Activated naive CD4-positive, alpha-beta T cell treated with anti-CD3 and anti-CD28 coated beads for 36 hours (primary cell): ENCODE measurements around the gene C1QTNF6. TPM values are rescaled to one million over a fixed set of nuclear protein-coding genes. Genes with fewer than 3 reads are reported as not detected.
A peak's percentile ranks its signal among the peaks of the same experiment; 100 is the strongest.

Experiments used
- CTCF ChIA-PET: fragments of 350-600 bp; sonication (Branson Sonifier 250); formaldehyde crosslinking; loops from one replicate; lab custom pipeline; 2021; ENCODE audit warnings: antibody characterized with exemption; lab: Charles Lee
- DNase-seq: peaks from one replicate; pipeline ENCODE4 v3.0.0-alpha.2; 2020
- H3K27ac Mint-ChIP-seq: one replicate; pipeline ENCODE4 v1.8.0; 2021; ENCODE audit warnings: mild to moderate bottlenecking, mixed read lengths
- H3K27me3 Mint-ChIP-seq: one replicate; pipeline ENCODE4 v1.8.0; 2021; ENCODE audit warnings: low read depth, mixed read lengths
- H3K36me3 Mint-ChIP-seq: one replicate; pipeline ENCODE4 v1.8.0; 2021; ENCODE audit warnings: low read depth, mixed read lengths
- H3K4me1 Mint-ChIP-seq: one replicate; pipeline ENCODE4 v1.8.0; 2021; ENCODE audit warnings: low read depth, mixed read lengths
- H3K4me3 Mint-ChIP-seq: one replicate; pipeline ENCODE4 v1.8.0; 2021; ENCODE audit warnings: mild to moderate bottlenecking, moderate library complexity, mixed read lengths
- H3K9me3 Mint-ChIP-seq: one replicate; pipeline ENCODE4 v1.8.0; 2021; ENCODE audit warnings: mixed read lengths
- intact Hi-C: fragments of 100-400 bp; cut with micrococcal nuclease; formaldehyde crosslinking; loops from one replicate; pipeline ENCODE4 v1.15.1; 2023
- total RNA-seq, 2 experiments: library from RNA; stranded (reverse); gene quantifications; one replicate each; pipeline ENCODE4 v1.2.3, GENCODE V29; 2021

C1QTNF6 gene
- total RNA-seq, 2 experiments from 2014 or later: 13.4 to 13.6 TPM

- no peaks in the 10 kb centered on the region for H3K27me3 Mint-ChIP-seq
- CTCF ChIA-PET: interaction anchor here (1.5 to 2.0 kb wide), 2 partner anchors 66 to 115 kb away, joined by 5 to 7 read pairs; no protein-coding TSS in a partner anchor
- intact Hi-C loops: loop anchor here (1.0 to 5.0 kb wide), 3 partner anchors 47 to 116 kb away; partner anchors contain the start of gene IL2RB
- H3K4me1 Mint-ChIP-seq: peaks cover 42% of the 10 kb centered on the region
- peaks cover 14% of the 10 kb centered on the region for H3K36me3 Mint-ChIP-seq
- no peaks in the 10 kb centered on the region for H3K9me3 Mint-ChIP-seq
- H3K4me3 Mint-ChIP-seq: no peak overlapping the region
- no peak for DNase-seq
- H3K27ac Mint-ChIP-seq: no peak overlapping the region
These were observed 6.7 kb upstream of the C1QTNF6 start for GRCh38 chr22:37194750-37195149.

GRCh38 chr22:37193629-37194191, 5.7 kb upstream of the C1QTNF6 start:
- intact Hi-C loops: loop anchor here (1.0 kb wide), 2 partner anchors 71 to 115 kb away; no protein-coding TSS in a partner anchor
- peaks cover 45% of the 10 kb centered on the region for H3K4me1 Mint-ChIP-seq
- H3K9me3 Mint-ChIP-seq: no peaks in the 10 kb centered on the region
- H3K27me3 Mint-ChIP-seq: no peaks in the 10 kb centered on the region
- peak overlapping the region; percentile 65 for H3K27ac Mint-ChIP-seq
- peak; percentile 61 for DNase-seq
- CTCF ChIA-PET: interaction anchor here (0.7 to 2.3 kb wide), 10 partner anchors 12 to 337 kb away, joined by 3 to 11 read pairs (median 4); no protein-coding TSS in a partner anchor
- H3K4me3 Mint-ChIP-seq: peak overlapping the region; percentile 14
- peaks cover 14% of the 10 kb centered on the region for H3K36me3 Mint-ChIP-seq

- CTCF ChIA-PET: interaction anchor here (0.7 to 2.3 kb wide), 8 partner anchors 13 to 336 kb away, joined by 3 to 11 read pairs (median 4); no protein-coding TSS in a partner anchor
- H3K27me3 Mint-ChIP-seq: no peaks in the 10 kb centered on the region
- peaks cover 10% of the 10 kb centered on the region for H3K36me3 Mint-ChIP-seq
- H3K27ac Mint-ChIP-seq: no peak overlapping the region
- intact Hi-C loops: no loop called here
- no peak overlapping the region for H3K4me3 Mint-ChIP-seq
- DNase-seq: no peak
- no peaks in the 10 kb centered on the region for H3K9me3 Mint-ChIP-seq
- H3K4me1 Mint-ChIP-seq: peaks cover 44% of the 10 kb centered on the region
These were observed 4.7 kb upstream of the C1QTNF6 start for GRCh38 chr22:37192741-37193140.

GRCh38 chr22:37192204-37192603, 4.2 kb upstream of the C1QTNF6 start:
- no peak overlapping the region for H3K4me3 Mint-ChIP-seq
- DNase-seq: no peak
- H3K9me3 Mint-ChIP-seq: no peaks in the 10 kb centered on the region
- H3K4me1 Mint-ChIP-seq: peaks cover 41% of the 10 kb centered on the region
- CTCF ChIA-PET: interaction anchor here (0.7 to 2.3 kb wide), 6 partner anchors 13 to 336 kb away, joined by 3 to 7 read pairs (median 4); no protein-coding TSS in a partner anchor
- peaks cover 11% of the 10 kb centered on the region for H3K36me3 Mint-ChIP-seq
- no peak overlapping the region for H3K27ac Mint-ChIP-seq
- no peaks in the 10 kb centered on the region for H3K27me3 Mint-ChIP-seq
- intact Hi-C loops: no loop called here

GRCh38 chr22:37190262-37190780, 2.3 kb upstream of the C1QTNF6 start:
- Mint-ChIP-seq H3K4me3 (no peak overlapping the region), H3K9me3 (no peaks in the 10 kb centered on the region), H3K27ac (no peak overlapping the region), H3K27me3 (no peaks in the 10 kb centered on the region), H3K36me3 (peaks cover 6% of the 10 kb centered on the region), H3K4me1 (peaks cover 47% of the 10 kb centered on the region)
- intact Hi-C loops: no loop called here
- DNase-seq: no peak
- CTCF ChIA-PET: interaction anchor here (1.2 kb wide), 1 partner anchor 238 kb away, joined by 3 read pairs; no protein-coding TSS in a partner anchor

- no peak for DNase-seq
- Mint-ChIP-seq H3K36me3 (peaks cover 6% of the 10 kb centered on the region), H3K9me3 (no peaks in the 10 kb centered on the region), H3K27ac (no peak overlapping the region), H3K27me3 (no peaks in the 10 kb centered on the region), H3K4me3 (no peak overlapping the region), H3K4me1 (peaks cover 37% of the 10 kb centered on the region)
- intact Hi-C loops: no loop called here
- CTCF ChIA-PET: no interaction called here
These were observed 937 bp upstream of the C1QTNF6 start for GRCh38 chr22:37188901-37189466.

- peaks cover 6% of the 10 kb centered on the region for H3K36me3 Mint-ChIP-seq
- H3K4me3 Mint-ChIP-seq: no peak overlapping the region
- H3K4me1 Mint-ChIP-seq: peaks cover 26% of the 10 kb centered on the region
These were observed 526 bp downstream of the C1QTNF6 start for GRCh38 chr22:37187552-37187890.

GRCh38 chr22:37186997-37187522, 987 bp downstream of the C1QTNF6 start:
- CTCF ChIA-PET: interaction anchor here (1.0 to 2.2 kb wide), 2 partner anchors 10 to 22 kb away, joined by 4 to 5 read pairs; no protein-coding TSS in a partner anchor
- H3K36me3 Mint-ChIP-seq: peaks cover 6% of the 10 kb centered on the region
- no peaks in the 10 kb centered on the region for H3K27me3 Mint-ChIP-seq
- H3K4me3 Mint-ChIP-seq: no peak overlapping the region
- H3K27ac Mint-ChIP-seq: no peak overlapping the region
- no peaks in the 10 kb centered on the region for H3K9me3 Mint-ChIP-seq
- no peak for DNase-seq
- intact Hi-C loops: no loop called here
- H3K4me1 Mint-ChIP-seq: peaks cover 26% of the 10 kb centered on the region

More at GRCh38 chr22:37187552-37187890, 526 bp downstream of the C1QTNF6 start:
- Mint-ChIP-seq H3K27ac (no peak overlapping the region), H3K9me3 (no peaks in the 10 kb centered on the region), H3K27me3 (no peaks in the 10 kb centered on the region)
- intact Hi-C loops: no loop called here
- DNase-seq: no peak
- CTCF ChIA-PET: interaction anchor here (1.0 kb wide), 1 partner anchor 22 kb away, joined by 5 read pairs; no protein-coding TSS in a partner anchor

- no peaks in the 10 kb centered on the region for H3K27me3 Mint-ChIP-seq
- no peak overlapping the region for H3K27ac Mint-ChIP-seq
- CTCF ChIA-PET: interaction anchor here (1.0 to 2.2 kb wide), 2 partner anchors 11 to 21 kb away, joined by 4 to 5 read pairs; no protein-coding TSS in a partner anchor
- intact Hi-C loops: no loop called here
- H3K4me1 Mint-ChIP-seq: peaks cover 26% of the 10 kb centered on the region
- H3K36me3 Mint-ChIP-seq: peaks cover 6% of the 10 kb centered on the region
- DNase-seq: peak; percentile 39
- no peaks in the 10 kb centered on the region for H3K9me3 Mint-ChIP-seq
- peak overlapping the region; percentile 20 for H3K4me3 Mint-ChIP-seq
These were observed 1.6 kb downstream of the C1QTNF6 start for GRCh38 chr22:37186228-37186996.

GRCh38 chr22:37185646-37186227, 2.3 kb downstream of the C1QTNF6 start:
- intact Hi-C loops: no loop called here
- Mint-ChIP-seq H3K27me3 (no peaks in the 10 kb centered on the region), H3K9me3 (no peaks in the 10 kb centered on the region), H3K36me3 (peaks cover 6% of the 10 kb centered on the region), H3K4me1 (peaks cover 26% of the 10 kb centered on the region), H3K4me3 (no peak overlapping the region), H3K27ac (no peak overlapping the region)
- CTCF ChIA-PET: interaction anchor here (2.2 kb wide), 1 partner anchor 12 kb away, joined by 4 read pairs; no protein-coding TSS in a partner anchor
- no peak for DNase-seq

- peaks cover 2% of the 10 kb centered on the region for H3K36me3 Mint-ChIP-seq
- intact Hi-C loops: no loop called here
- CTCF ChIA-PET: interaction anchor here (0.6 to 2.2 kb wide), 2 partner anchors 12 to 45 kb away, joined by 3 to 4 read pairs; no protein-coding TSS in a partner anchor
- H3K4me3 Mint-ChIP-seq: no peak overlapping the region
- no peak overlapping the region for H3K27ac Mint-ChIP-seq
- H3K27me3 Mint-ChIP-seq: no peaks in the 10 kb centered on the region
- DNase-seq: no peak
- peaks cover 26% of the 10 kb centered on the region for H3K4me1 Mint-ChIP-seq
- H3K9me3 Mint-ChIP-seq: no peaks in the 10 kb centered on the region
These were observed 3.1 kb downstream of the C1QTNF6 start for GRCh38 chr22:37184816-37185541.
